H1 (cell line): ENCODE results near the gene PITPNC1. TPM values are rescaled to one million over a fixed set of nuclear protein-coding genes. Genes with fewer than 3 reads are reported as not detected.

Experiments used
- CTCF ChIA-PET: fragments of 300-600 bp; sonication (Branson Sonifier 250); formaldehyde crosslinking; loops from one replicate; lab custom pipeline; 2021; ENCODE audit not compliant: partially characterized antibody; lab: Charles Lee
- POLR2A ChIA-PET: fragments of 300-600 bp; sonication (Branson Sonifier 250); formaldehyde crosslinking; loops from one replicate; lab custom pipeline; 2021; ENCODE audit warnings: inconsistent platforms; ENCODE audit not compliant: partially characterized antibody; lab: Charles Lee
- DNase-seq, 2 experiments: peaks; one replicate each; pipeline versions ENCODE4 v3.0.0 to v3.0.0-alpha.2; 2010 to 2022; ENCODE audit warnings: low spot score in 2 of 2, low read depth in 1 of 2, mixed read lengths in 1 of 2
- FAIRE-seq: peaks from 2 replicates; lab custom pipeline; 2011; peaks lifted over from hg19 to GRCh38; lab: Jason Lieb, UNC
- H2AFZ ChIP-seq: 2 replicates; pipeline ENCODE4 v1.8.1; 2012; ENCODE audit warnings: low read length, inconsistent platforms
- H2AK5ac ChIP-seq: 2 replicates; pipeline ENCODE4 v1.6.1; 2013; ENCODE audit warnings: low read depth, low read length
- H2BK120ac ChIP-seq: replicated peaks from 2 replicates; pipeline ENCODE3; 2013; ENCODE audit warnings: low read depth, low read length, inconsistent platforms
- H2BK12ac ChIP-seq: 2 replicates; pipeline ENCODE4 v1.6.1; 2013; ENCODE audit warnings: low read depth, low read length
- H2BK15ac ChIP-seq: 2 replicates; pipeline ENCODE4 v1.6.1; 2013; ENCODE audit warnings: low read length
- H2BK20ac ChIP-seq: 2 replicates; pipeline ENCODE4 v1.6.1; 2013; ENCODE audit warnings: low read length
- H2BK5ac ChIP-seq: 2 replicates; pipeline ENCODE4 v1.6.1; 2013; ENCODE audit warnings: low read depth, low read length
- H3K14ac ChIP-seq: 2 replicates; pipeline ENCODE4 v1.6.1; 2013; ENCODE audit warnings: inconsistent platforms; ENCODE audit not compliant: insufficient read length
- H3K18ac ChIP-seq: 2 replicates; pipeline ENCODE4 v1.6.1; 2013; ENCODE audit warnings: low read length; ENCODE audit errors: extremely low read depth
- H3K23ac ChIP-seq: 2 replicates; pipeline ENCODE4 v1.6.1; 2013; ENCODE audit warnings: inconsistent platforms; ENCODE audit not compliant: insufficient read length
- H3K23me2 ChIP-seq: 2 replicates; pipeline ENCODE4 v1.6.1; 2013; ENCODE audit warnings: low read depth, low read length
- H3K27ac ChIP-seq: 2 replicates; pipeline ENCODE4 v1.6.1; 2011; ENCODE audit warnings: low read depth, low read length, inconsistent platforms
- H3K27me3 ChIP-seq, 4 experiments: replicated peaks in 1 of 4; 1 replicate in 1 of 4; 2 replicates in 3 of 4; pipeline versions ENCODE4 v1.6.1 to v1.8.1; 2011 to 2013; ENCODE audit warnings: low read length in 3 of 4, mild to moderate bottlenecking in 3 of 4, inconsistent platforms in 2 of 4, mixed read lengths in 2 of 4, moderate library complexity in 1 of 4; ENCODE audit not compliant: control insufficient read depth in 3 of 4, insufficient read depth in 3 of 4; ENCODE audit errors: extremely low read depth in 1 of 4
- H3K36me3 ChIP-seq, 4 experiments: 2 replicates each; pipeline versions ENCODE4 v1.6.1 to v1.8.1; 2011 to 2013; ENCODE audit warnings: mild to moderate bottlenecking in 4 of 4, low read length in 3 of 4, moderate library complexity in 2 of 4, control low read depth in 1 of 4, inconsistent platforms in 1 of 4; ENCODE audit not compliant: insufficient read depth in 4 of 4, control insufficient read depth in 2 of 4
- H3K4ac ChIP-seq: replicated peaks from 2 replicates; pipeline ENCODE3; 2013; ENCODE audit warnings: low read length, low read depth, mixed read lengths, inconsistent platforms; ENCODE audit not compliant: insufficient read length
- H3K4me1 ChIP-seq, 4 experiments: replicated peaks in 1 of 4; 1 replicate in 1 of 4; 2 replicates in 3 of 4; pipeline versions ENCODE4 v1.6.1 to v1.8.1; 2011 to 2013; ENCODE audit warnings: low read length in 3 of 4, inconsistent platforms in 2 of 4, mixed read lengths in 1 of 4; ENCODE audit not compliant: insufficient read depth in 4 of 4, control insufficient read depth in 3 of 4
- H3K4me2 ChIP-seq, 2 experiments: 2 replicates each; pipeline versions ENCODE4 v1.6.1 to v1.8.1; 2011 to 2013; ENCODE audit warnings: low read depth in 2 of 2, low read length in 2 of 2, control low read depth in 1 of 2, inconsistent platforms in 1 of 2, mild to moderate bottlenecking in 1 of 2; ENCODE audit not compliant: insufficient read depth in 1 of 2
- H3K4me3 ChIP-seq, 4 experiments: fragments of 200-600, 300-600 bp in 1 of 4; sonication (generic), shearing (Covaris generic), sonication (Bioruptor Twin) in 1 of 4; 2 replicates each; pipeline versions ENCODE4 v1.5.1 to v1.8.1; 2011 to 2016; ENCODE audit warnings: low read length in 4 of 4, low read depth in 3 of 4, control low read depth in 2 of 4, inconsistent platforms in 2 of 4, mild to moderate bottlenecking in 2 of 4, mixed read lengths in 1 of 4, moderate library complexity in 1 of 4; ENCODE audit not compliant: insufficient read depth in 2 of 4; ENCODE audit errors: extremely low read depth in 1 of 4
- H3K56ac ChIP-seq: replicated peaks from 2 replicates; pipeline ENCODE3; 2013; ENCODE audit warnings: low read depth, mild to moderate bottlenecking, mixed read lengths, low read length, inconsistent platforms; ENCODE audit not compliant: insufficient read length
- H3K79me1 ChIP-seq: 2 replicates; pipeline ENCODE4 v1.6.1; 2013; ENCODE audit warnings: low read depth, low read length, control low read depth
- H3K79me2 ChIP-seq, 2 experiments: 2 replicates each; pipeline versions ENCODE4 v1.6.1 to v1.8.1; 2012 to 2013; ENCODE audit warnings: low read length in 2 of 2, mild to moderate bottlenecking in 2 of 2, inconsistent platforms in 1 of 2; ENCODE audit not compliant: insufficient read depth in 2 of 2, control insufficient read depth in 1 of 2
- H3K9ac ChIP-seq, 4 experiments: replicated peaks in 1 of 4; 1 replicate in 1 of 4; 2 replicates in 3 of 4; pipeline versions ENCODE4 v1.6.1 to v1.8.1; 2011 to 2013; ENCODE audit warnings: low read depth in 3 of 4, low read length in 3 of 4, control low read depth in 2 of 4, mild to moderate bottlenecking in 2 of 4, moderate library complexity in 2 of 4, inconsistent platforms in 1 of 4; ENCODE audit errors: extremely low read depth in 1 of 4
- H3K9me3 ChIP-seq, 2 experiments: 2 replicates each; pipeline versions ENCODE4 v1.6.1 to v1.8.1; 2012 to 2013; ENCODE audit warnings: mild to moderate bottlenecking in 2 of 2, moderate library complexity in 2 of 2, control low read depth in 1 of 2, inconsistent platforms in 1 of 2, low read depth in 1 of 2, low read length in 1 of 2, mixed read lengths in 1 of 2; ENCODE audit not compliant: insufficient read depth in 2 of 2
- H4K20me1 ChIP-seq, 2 experiments: replicated peaks in 1 of 2; 2 replicates each; pipeline versions ENCODE3 to v1.8.1; 2011 to 2013; ENCODE audit warnings: inconsistent platforms in 2 of 2, low read length in 2 of 2, mild to moderate bottlenecking in 1 of 2; ENCODE audit not compliant: insufficient read depth in 2 of 2, control insufficient read depth in 1 of 2
- H4K5ac ChIP-seq: 2 replicates; pipeline ENCODE4 v1.6.1; 2013; ENCODE audit warnings: low read length, low read depth, mixed read lengths, inconsistent platforms; ENCODE audit not compliant: insufficient read length
- H4K8ac ChIP-seq: 2 replicates; pipeline ENCODE4 v1.8.0; 2013; ENCODE audit warnings: mild to moderate bottlenecking, moderate library complexity, low read length, inconsistent platforms; ENCODE audit not compliant: insufficient read depth; ENCODE audit errors: extremely low read depth
- H4K91ac ChIP-seq: replicated peaks from 2 replicates; pipeline ENCODE3; 2013; ENCODE audit warnings: low read length, mixed read lengths, inconsistent platforms; ENCODE audit not compliant: insufficient read length
- CHD2 ChIP-seq: IDR thresholded peaks from 2 replicates; pipeline ENCODE4 v1.6.1; 2012; ENCODE audit warnings: low read length, improper control_type of control experiment
- RAD21 ChIP-seq, 2 experiments: IDR thresholded peaks in 1 of 2; conservative IDR thresholded peaks in 1 of 2; 2 replicates each; pipeline ENCODE4 v1.6.1; 2011; ENCODE audit warnings: low read depth in 2 of 2, low read length in 2 of 2, improper control_type of control experiment in 1 of 2, inconsistent platforms in 1 of 2, mild to moderate bottlenecking in 1 of 2, moderate library complexity in 1 of 2
- WGBS, 2 experiments: shearing (Covaris generic) in 1 of 2; methylation state at CpG; one replicate each; pipeline versions ENCODE4 v1.1.6 to v1.1.7; 2013 to 2015; ENCODE audit warnings: low lambda C conversion rate in 2 of 2, mixed read lengths in 2 of 2, inconsistent platforms in 1 of 2, low coverage in 1 of 2, missing lambda C conversion rate in 1 of 2; ENCODE audit not compliant: insufficient replicate concordance in 2 of 2, insufficient coverage in 1 of 2, insufficient read length in 1 of 2; ENCODE audit errors: extremely low coverage in 1 of 2, missing lambda C conversion rate in 1 of 2; 5-methylcytosine and 5-hydroxymethylcytosine counted together
- polyA plus RNA-seq, 7 experiments: library from polyadenylated mRNA; depleted of rRNA in 3 of 7; stranded (reverse) in 5 of 7; unstranded in 2 of 7; fragments of >200 nt in 5 of 7; fragments of 200-250 nt in 2 of 7; gene quantifications; 1 replicate in 5 of 7; 2 replicates in 1 of 7; 4 replicates in 1 of 7; pipeline versions ENCODE4 v1.2.1 to v1.2.3, GENCODE V29; 2011 to 2013; ENCODE audit warnings: missing spikeins in 2 of 7, mixed read lengths in 2 of 7
- total RNA-seq: library from RNA; stranded (reverse); fragmentation: NEBNext Ultra II Directional; extraction: Animal tissue kit (Norgen Biotek cat#: 25700); gene quantifications from 2 replicates; pipeline ENCODE4 v1.2.1, GENCODE V29; 2021
- TF ChIP-seq, protein P1 (sequence below), 3 experiments: IDR thresholded peaks; 1 replicate in 2 of 3; 2 replicates in 1 of 3; pipeline versions ENCODE4 v1.5.1 to v1.6.1; 2011; ENCODE audit warnings: low read length in 3 of 3, mild to moderate bottlenecking in 3 of 3, inconsistent platforms in 2 of 3, low read depth in 1 of 3, moderate library complexity in 1 of 3; ENCODE audit not compliant: insufficient read depth in 1 of 3; ENCODE audit errors: control extremely low read depth in 1 of 3

The PITPNC1 gene
- total and polyA plus RNA-seq, 2 of the 8 experiments (the other 6 are each of a cell fraction or from before 2014, with no cell fraction given) = 17.6 to 54.7 TPM

DNA sequence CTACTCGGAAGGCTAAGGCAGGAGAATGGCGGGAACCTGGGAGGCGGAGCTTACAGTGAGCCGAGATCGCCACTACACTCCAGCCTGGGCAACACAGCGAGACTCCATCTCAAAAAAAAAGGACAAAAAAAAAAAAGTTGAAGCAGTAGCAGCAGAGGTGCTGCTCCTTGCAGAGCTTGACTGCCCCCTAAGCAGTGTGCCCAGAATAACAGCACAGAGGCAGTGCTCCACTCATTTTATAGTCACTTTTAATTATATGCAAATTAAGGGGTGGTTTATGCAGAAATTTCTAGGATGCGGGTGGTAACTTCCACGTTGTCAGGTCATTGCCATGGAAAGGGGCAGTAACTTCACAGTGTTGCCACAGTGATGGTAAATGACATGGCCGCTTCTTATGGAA lies 286.4 kb downstream of the PITPNC1 start:
- H2BK15ac ChIP-seq = no peak overlapping the region
- no peak overlapping the region for H3K14ac ChIP-seq
- FAIRE-seq (no peak), DNase-seq (no peak)
- no peak overlapping the region for H2BK5ac ChIP-seq
- no peak overlapping the region for H2BK20ac ChIP-seq
- H4K8ac ChIP-seq = no peak overlapping the region
- no peak overlapping the region for H3K56ac ChIP-seq
- H3K18ac ChIP-seq = no peak overlapping the region
- H3K27ac ChIP-seq = no peak overlapping the region
- H3K9me3 ChIP-seq = peaks cover 0 to 3% of the 10 kb centered on the region in 2 experiments; a peak in 1 of 4 replicates
- no peaks in the 10 kb centered on the region for H3K36me3 ChIP-seq
- no peak overlapping the region for H3K23ac ChIP-seq
- H4K91ac ChIP-seq = no peak overlapping the region
- no peaks in the 10 kb centered on the region for H3K27me3 ChIP-seq
- H3K79me2 ChIP-seq = no peaks in the 10 kb centered on the region
- H4K5ac ChIP-seq = no peak overlapping the region
- WGBS, 2 experiments = 80% methylated on average over 3 of the region's 9 CpGs; no CpG with 5 or more reads in 1 of the 2 experiments
- H2AK5ac ChIP-seq = no peak overlapping the region
- POLR2A ChIA-PET = no interaction called here
- H4K20me1 ChIP-seq = no peaks in the 10 kb centered on the region
- no peak overlapping the region for H2BK12ac ChIP-seq
- no peak overlapping the region for H3K4ac ChIP-seq
- no peak overlapping the region for H2AFZ ChIP-seq
- H3K4me2 ChIP-seq = no peak overlapping the region
- no peaks in the 10 kb centered on the region for H3K23me2 ChIP-seq
- TF ChIP-seq CHD2 (no peak), RAD21 (IDR thresholded peaks at IDR 0.05 in 1 of 2, conservative IDR thresholded peaks at IDR 0.05 in 1 of 2; ENCODE audit: low read depth in 2 of 2, low read length in 2 of 2) (peak; percentile 27 to 31; a peak in 2 of 4 replicates)
- TF ChIP-seq, protein P1, sequence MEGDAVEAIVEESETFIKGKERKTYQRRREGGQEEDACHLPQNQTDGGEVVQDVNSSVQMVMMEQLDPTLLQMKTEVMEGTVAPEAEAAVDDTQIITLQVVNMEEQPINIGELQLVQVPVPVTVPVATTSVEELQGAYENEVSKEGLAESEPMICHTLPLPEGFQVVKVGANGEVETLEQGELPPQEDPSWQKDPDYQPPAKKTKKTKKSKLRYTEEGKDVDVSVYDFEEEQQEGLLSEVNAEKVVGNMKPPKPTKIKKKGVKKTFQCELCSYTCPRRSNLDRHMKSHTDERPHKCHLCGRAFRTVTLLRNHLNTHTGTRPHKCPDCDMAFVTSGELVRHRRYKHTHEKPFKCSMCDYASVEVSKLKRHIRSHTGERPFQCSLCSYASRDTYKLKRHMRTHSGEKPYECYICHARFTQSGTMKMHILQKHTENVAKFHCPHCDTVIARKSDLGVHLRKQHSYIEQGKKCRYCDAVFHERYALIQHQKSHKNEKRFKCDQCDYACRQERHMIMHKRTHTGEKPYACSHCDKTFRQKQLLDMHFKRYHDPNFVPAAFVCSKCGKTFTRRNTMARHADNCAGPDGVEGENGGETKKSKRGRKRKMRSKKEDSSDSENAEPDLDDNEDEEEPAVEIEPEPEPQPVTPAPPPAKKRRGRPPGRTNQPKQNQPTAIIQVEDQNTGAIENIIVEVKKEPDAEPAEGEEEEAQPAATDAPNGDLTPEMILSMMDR (IDR thresholded peaks at IDR 0.05; ENCODE audit: control extremely low read depth in 1 of 3, insufficient read depth in 1 of 3, low read depth in 1 of 3, low read length in 3 of 3) = peak in 2 of 3 experiments; percentile 8 to 17; a peak in 2 of 4 replicates
- no peak overlapping the region for H2BK120ac ChIP-seq
- H3K4me1 ChIP-seq = peaks cover 0 to 3% (median 1%) of the 10 kb centered on the region in 4 experiments; a peak in 4 of 7 replicates
- no peak overlapping the region for H3K9ac ChIP-seq
- CTCF ChIA-PET = interaction anchor here (0.6 to 1.9 kb wide), 7 partner anchors 14 to 289 kb away, joined by 3 to 10 read pairs (median 3); no protein-coding TSS in a partner anchor
- no peak overlapping the region for H3K4me3 ChIP-seq
- no peaks in the 10 kb centered on the region for H3K79me1 ChIP-seq
